Measurements from ENCODE around the gene GPR84. TPM values are rescaled to one million over a fixed set of nuclear protein-coding genes. Genes with fewer than 3 reads are reported as not detected.

The GPR84 gene
- polyA plus RNA-seq, 3 donors, result 2.4 to 14.2 (median 5.6) TPM

DNA sequence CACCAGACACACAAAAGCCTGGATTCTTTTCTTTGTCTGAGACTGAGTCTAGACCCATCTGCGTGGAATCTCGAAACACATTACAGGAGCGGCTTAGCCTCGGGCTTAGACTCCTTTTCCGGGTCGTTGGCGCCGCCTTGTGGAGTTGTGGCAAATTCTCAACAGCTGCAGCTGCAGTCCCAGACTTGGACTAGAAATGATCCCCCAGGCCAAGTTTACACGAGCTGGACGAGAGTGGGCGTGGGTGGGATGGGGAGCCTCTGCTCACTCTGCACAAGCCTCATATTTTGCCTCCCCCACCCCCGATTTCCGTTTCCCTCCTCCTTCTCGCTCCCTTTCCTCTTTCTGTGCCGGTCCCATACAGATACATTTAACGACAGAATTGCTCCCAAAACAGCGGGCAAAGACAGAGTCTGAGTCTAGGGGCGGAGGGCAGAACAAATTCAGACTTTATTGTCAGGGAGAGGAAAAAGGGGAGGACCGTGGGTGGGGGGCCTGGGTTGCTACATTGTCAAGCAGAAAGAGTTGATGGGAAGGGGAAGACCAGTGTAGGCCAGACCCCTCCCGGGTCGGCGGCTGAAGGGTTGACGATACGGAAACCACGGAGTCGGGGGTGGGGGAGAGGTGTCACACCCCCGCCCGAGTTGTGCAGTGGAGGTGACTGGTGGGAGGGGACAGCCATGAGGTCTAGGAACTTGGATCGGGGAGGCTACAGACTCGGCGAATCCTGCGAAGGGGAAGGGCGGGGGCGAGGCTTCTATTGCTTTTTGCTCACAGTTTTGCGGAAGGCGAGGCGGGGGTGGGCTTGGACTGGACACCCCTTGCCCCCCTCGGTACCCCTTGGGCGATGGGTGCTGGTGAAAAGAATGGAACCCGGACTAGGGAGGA, 4.7 kb upstream of the GPR84 start:
- peaks cover 0 to 2% (median 2%) of the 10 kb centered on the region in 3 donors for H3K27me3 Mint-ChIP-seq (ENCODE audit: low read depth in 3 of 3)
- no peaks in the 10 kb centered on the region for H3K9me3 ChIP-seq (replicated peaks in 1 of 2; ENCODE audit: control insufficient read depth in 1 of 2, insufficient read depth in 1 of 2, low read length in 2 of 2)
- peak; percentile 81 to 89 (median 83) for DNase-seq
- peak overlapping the region; percentile 75 for H3K4me2 ChIP-seq (replicated peaks; ENCODE audit: extremely low read depth, low read length, poor library complexity, severe bottlenecking)
- H3K9ac ChIP-seq (ENCODE audit: insufficient read depth, low read length, poor library complexity, severe bottlenecking), result peak overlapping the region; percentile 39
- no peak overlapping the region for H2AFZ ChIP-seq (ENCODE audit: insufficient read depth, low read depth, low read length, poor library complexity, severe bottlenecking)
- peak overlapping the region; percentile 64 to 80 for H3K4me3 Mint-ChIP-seq
- peaks cover 3% of the 10 kb centered on the region for H3K79me2 ChIP-seq (ENCODE audit: insufficient read depth, low read length)
- H3K27ac ChIP-seq (ENCODE audit: low read depth in 1 of 2, low read length in 2 of 2), result peak overlapping the region; percentile 42 to 76
- H3K27ac Mint-ChIP-seq, result peak overlapping the region; percentile 76 to 93 (median 86)
- intact Hi-C loops (cut with micrococcal nuclease), result loop anchor here (2.0 to 5.0 kb wide), 3 partner anchors 42 to 74 kb away; partner anchors contain the start of gene COPZ1 (in 1 of the 2)
- TF ChIP-seq, protein P1, sequence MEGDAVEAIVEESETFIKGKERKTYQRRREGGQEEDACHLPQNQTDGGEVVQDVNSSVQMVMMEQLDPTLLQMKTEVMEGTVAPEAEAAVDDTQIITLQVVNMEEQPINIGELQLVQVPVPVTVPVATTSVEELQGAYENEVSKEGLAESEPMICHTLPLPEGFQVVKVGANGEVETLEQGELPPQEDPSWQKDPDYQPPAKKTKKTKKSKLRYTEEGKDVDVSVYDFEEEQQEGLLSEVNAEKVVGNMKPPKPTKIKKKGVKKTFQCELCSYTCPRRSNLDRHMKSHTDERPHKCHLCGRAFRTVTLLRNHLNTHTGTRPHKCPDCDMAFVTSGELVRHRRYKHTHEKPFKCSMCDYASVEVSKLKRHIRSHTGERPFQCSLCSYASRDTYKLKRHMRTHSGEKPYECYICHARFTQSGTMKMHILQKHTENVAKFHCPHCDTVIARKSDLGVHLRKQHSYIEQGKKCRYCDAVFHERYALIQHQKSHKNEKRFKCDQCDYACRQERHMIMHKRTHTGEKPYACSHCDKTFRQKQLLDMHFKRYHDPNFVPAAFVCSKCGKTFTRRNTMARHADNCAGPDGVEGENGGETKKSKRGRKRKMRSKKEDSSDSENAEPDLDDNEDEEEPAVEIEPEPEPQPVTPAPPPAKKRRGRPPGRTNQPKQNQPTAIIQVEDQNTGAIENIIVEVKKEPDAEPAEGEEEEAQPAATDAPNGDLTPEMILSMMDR (IDR thresholded peaks at IDR 0.05), result peak; percentile 81
- H3K4me1 ChIP-seq (ENCODE audit: control insufficient read depth in 1 of 2, insufficient read depth in 2 of 2, low read length in 2 of 2), result peaks cover 57 to 72% of the 10 kb centered on the region in 2 donors
- H3K36me3 ChIP-seq (replicated peaks in 1 of 2; ENCODE audit: control insufficient read depth in 1 of 2, insufficient read depth in 2 of 2, low read length in 2 of 2), result peaks cover 40 to 48% of the 10 kb centered on the region in 2 donors
- H3K36me3 Mint-ChIP-seq, result peaks cover 37 to 46% of the 10 kb centered on the region in 2 donors
- peaks cover 72% of the 10 kb centered on the region for H3K4me1 Mint-ChIP-seq
- no peaks in the 10 kb centered on the region for H3K27me3 ChIP-seq (ENCODE audit: control insufficient read depth in 2 of 2, insufficient read depth in 2 of 2, low read length in 2 of 2)
- peaks cover 53% of the 10 kb centered on the region for H4K20me1 ChIP-seq (ENCODE audit: insufficient read depth, low read length)
- H3K4me3 ChIP-seq (replicated peaks in 1 of 3; ENCODE audit: low read depth in 2 of 3, low read length in 3 of 3), result peak overlapping the region in 2 of 3 experiments; percentile 5 to 66
- 41% methylated on average over 28 of the region's 40 CpGs for WGBS (ENCODE audit: insufficient coverage)
- H3K9me3 Mint-ChIP-seq, result peaks cover 0 to 2% (median 0%) of the 10 kb centered on the region in 7 donors

DNA sequence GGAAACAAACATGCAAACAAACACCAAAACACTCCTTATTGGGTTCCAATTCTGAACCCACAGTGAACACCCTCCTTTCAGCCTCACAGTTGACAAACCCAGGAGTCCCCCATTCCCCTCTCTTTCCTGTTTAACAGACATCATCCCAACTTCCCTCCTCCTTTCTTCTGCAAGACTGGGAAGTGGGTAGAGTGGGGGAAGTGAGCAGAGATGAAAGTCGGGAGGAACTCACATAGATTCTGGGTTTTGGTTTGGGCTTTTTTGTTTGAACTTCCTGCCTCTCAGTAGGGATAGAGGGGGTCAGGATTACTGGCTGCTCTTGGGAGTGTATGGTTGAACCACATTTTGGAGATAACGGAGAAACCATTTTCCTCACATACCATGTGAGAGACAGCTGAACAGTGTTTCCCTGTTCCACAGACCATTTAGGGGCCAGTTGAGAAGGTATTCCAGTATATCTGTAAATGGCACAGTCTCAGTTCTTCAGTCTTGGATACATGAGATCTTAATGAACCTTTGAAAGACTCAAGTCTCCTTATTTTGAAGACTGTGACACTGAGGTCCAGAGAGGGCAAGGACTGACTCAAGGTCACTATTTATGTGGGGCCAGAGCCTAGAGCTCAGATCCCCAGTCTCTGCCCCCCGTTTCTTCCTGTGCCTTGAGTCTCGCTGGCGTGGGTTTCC, 3.9 kb upstream of the GPR84 start:
- peak overlapping the region in 2 of 3 experiments; percentile 5 to 66 for H3K4me3 ChIP-seq (replicated peaks in 1 of 3; ENCODE audit: low read depth in 2 of 3, low read length in 3 of 3)
- H4K20me1 ChIP-seq (ENCODE audit: insufficient read depth, low read length), result peaks cover 45% of the 10 kb centered on the region
- Mint-ChIP-seq H3K27me3 (ENCODE audit: low read depth in 3 of 3) (peaks cover 0 to 2% (median 0%) of the 10 kb centered on the region in 3 donors), H3K4me1 (peaks cover 73% of the 10 kb centered on the region), H3K36me3 (peaks cover 29 to 38% of the 10 kb centered on the region in 2 donors), H3K27ac (peak overlapping the region; percentile 76 to 93 (median 86)), H3K4me3 (peak overlapping the region; percentile 64 to 80), H3K9me3 (peaks cover 0 to 2% (median 0%) of the 10 kb centered on the region in 7 donors)
- WGBS (ENCODE audit: insufficient coverage), result 8% methylated on average over 3 of the region's 5 CpGs
- DNase-seq, result peak in 2 of 3 donors; percentile 62 to 66
- H3K9ac ChIP-seq (ENCODE audit: insufficient read depth, low read length, poor library complexity, severe bottlenecking), result peak overlapping the region; percentile 39
- peaks cover 8% of the 10 kb centered on the region for H3K79me2 ChIP-seq (ENCODE audit: insufficient read depth, low read length)
- H3K4me2 ChIP-seq (replicated peaks; ENCODE audit: extremely low read depth, low read length, poor library complexity, severe bottlenecking), result peak overlapping the region; percentile 75
- H3K9me3 ChIP-seq (replicated peaks in 1 of 2; ENCODE audit: control insufficient read depth in 1 of 2, insufficient read depth in 1 of 2, low read length in 2 of 2), result no peaks in the 10 kb centered on the region
- no peaks in the 10 kb centered on the region for H3K27me3 ChIP-seq (ENCODE audit: control insufficient read depth in 2 of 2, insufficient read depth in 2 of 2, low read length in 2 of 2)
- intact Hi-C loops (cut with micrococcal nuclease), result loop anchor here (2.0 to 5.0 kb wide), 3 partner anchors 41 to 73 kb away; partner anchors contain the start of gene COPZ1 (in 1 of the 2)
- no peak overlapping the region for H2AFZ ChIP-seq (ENCODE audit: insufficient read depth, low read depth, low read length, poor library complexity, severe bottlenecking)
- H3K36me3 ChIP-seq (replicated peaks in 1 of 2; ENCODE audit: control insufficient read depth in 1 of 2, insufficient read depth in 2 of 2, low read length in 2 of 2), result peaks cover 32 to 40% of the 10 kb centered on the region in 2 donors
- H3K27ac ChIP-seq (ENCODE audit: low read depth in 1 of 2, low read length in 2 of 2), result peak overlapping the region; percentile 42 to 76
- TF ChIP-seq, protein P1 (IDR thresholded peaks at IDR 0.05), result no peak
- H3K4me1 ChIP-seq (ENCODE audit: control insufficient read depth in 1 of 2, insufficient read depth in 2 of 2, low read length in 2 of 2), result peaks cover 65 to 74% of the 10 kb centered on the region in 2 donors

All from CD14-positive monocyte (primary cell).